HG03457 (cell line): ENCODE results near the gene APOA1.
"Not testable (repeated sequence)": the region's sequence is repeated elsewhere in the genome, so short reads cannot be mapped to it uniquely, and the experiment has no call there.

ENCODE experiments used
- ATAC-seq: cut with Tn5 transposase; IDR thresholded peaks from one replicate; pipeline ENCODE4 v1.9.1; 2021; ENCODE audit warnings: moderate number of reproducible peaks; ENCODE audit not compliant: unreplicated experiment

APOA1 gene

GRCh38 chr11:116821050-116821918 is 16.1 kb downstream of the APOA1 start:
- ATAC-seq = no peak

- ATAC-seq = no peak
Observed at GRCh38 chr11:116819049-116819448, 18.4 kb downstream of the APOA1 start.

- no peak for ATAC-seq
Observed at GRCh38 chr11:116814502-116814901, 22.9 kb downstream of the APOA1 start.

GRCh38 chr11:116813781-116814471 is 23.5 kb downstream of the APOA1 start:
- ATAC-seq = no peak

- no peak for ATAC-seq
Observed at GRCh38 chr11:116813170-116813569, 24.3 kb downstream of the APOA1 start.

GRCh38 chr11:116812109-116812508 is 25.3 kb downstream of the APOA1 start:
- ATAC-seq = no peak

- no peak for ATAC-seq
Observed at GRCh38 chr11:116811194-116811593, 26.2 kb downstream of the APOA1 start.

GRCh38 chr11:116808262-116809175 is 28.9 kb downstream of the APOA1 start:
- no peak for ATAC-seq

- no peak for ATAC-seq
Observed at GRCh38 chr11:116807601-116808261, 29.7 kb downstream of the APOA1 start.

GRCh38 chr11:116804001-116804400 is 33.4 kb downstream of the APOA1 start:
- no peak for ATAC-seq

GRCh38 chr11:116801662-116802061 is 35.8 kb downstream of the APOA1 start:
- not testable (repeated sequence) for ATAC-seq

GRCh38 chr11:116800610-116801009 is 36.8 kb downstream of the APOA1 start:
- ATAC-seq = no peak

- ATAC-seq = no peak
Observed at GRCh38 chr11:116798368-116798767, 39.1 kb downstream of the APOA1 start.

GRCh38 chr11:116797816-116798215 is 39.6 kb downstream of the APOA1 start:
- ATAC-seq = no peak

- no peak for ATAC-seq
Observed at GRCh38 chr11:116796548-116796947, 40.9 kb downstream of the APOA1 start.

GRCh38 chr11:116794851-116795250 is 42.6 kb downstream of the APOA1 start:
- no peak for ATAC-seq

- ATAC-seq = no peak
Observed at GRCh38 chr11:116793772-116794097, 43.7 kb downstream of the APOA1 start.

GRCh38 chr11:116792869-116793771 is 44.3 kb downstream of the APOA1 start:
- ATAC-seq = no peak

- ATAC-seq = no peak
Observed at GRCh38 chr11:116792144-116792868, 45.1 kb downstream of the APOA1 start.
